HG03469 (cell line): ENCODE results near the gene BARHL1.
"Not testable (repeated sequence)": the region's sequence is repeated elsewhere in the genome, so short reads cannot be mapped to it uniquely, and the experiment has no call there.

ENCODE experiments used
- ATAC-seq: cut with Tn5 transposase; IDR thresholded peaks from one replicate; pipeline ENCODE4 v1.9.1; 2021; ENCODE audit warnings: mild to moderate bottlenecking, moderate library complexity, moderate number of reproducible peaks; ENCODE audit not compliant: unreplicated experiment

BARHL1 gene

DNA sequence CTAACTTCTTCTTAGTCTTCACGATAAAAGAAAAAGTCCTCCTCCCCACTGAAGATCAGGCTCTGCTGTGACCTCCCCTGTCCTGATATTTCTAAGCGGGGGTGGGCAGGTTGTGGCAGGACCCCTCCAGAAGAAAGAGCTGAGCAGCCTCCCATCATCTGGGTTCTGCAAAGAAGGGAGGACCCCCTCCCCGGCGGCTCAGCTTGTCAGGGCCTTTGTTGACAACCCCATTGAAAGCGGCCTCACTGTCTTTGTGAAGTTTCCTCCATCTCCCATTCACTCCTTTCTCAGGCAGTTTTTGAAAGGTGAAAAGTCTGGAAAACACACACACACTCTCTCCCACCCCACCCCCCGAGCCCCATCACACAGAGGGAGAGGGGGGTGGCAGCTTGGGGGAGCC, 26.2 kb upstream of the BARHL1 start:
- ATAC-seq = no peak

- no peak for ATAC-seq
These were observed 25.7 kb upstream of the BARHL1 start for GRCh38 chr9:132556714-132557113.

- no peak for ATAC-seq
These were observed 25.2 kb upstream of the BARHL1 start for GRCh38 chr9:132557159-132557558.

DNA sequence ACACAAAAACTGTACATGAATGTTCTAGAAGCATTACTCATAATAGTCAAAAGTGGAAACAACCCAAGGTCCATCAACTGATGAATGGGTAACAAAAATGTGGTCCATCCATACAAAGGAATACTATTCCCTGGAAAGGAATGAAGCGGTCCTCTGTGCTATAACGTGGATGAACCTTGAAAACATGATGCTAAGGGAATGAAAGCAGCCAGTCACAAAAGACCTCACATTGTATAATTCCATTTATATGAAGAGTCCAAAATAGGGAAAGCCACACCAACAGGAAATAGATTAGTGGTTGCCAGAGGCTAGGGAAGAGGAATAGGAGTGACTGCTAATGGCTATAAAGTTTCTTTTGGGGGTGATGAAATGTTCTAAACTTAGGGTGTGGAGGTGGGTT, 22.7 kb upstream of the BARHL1 start:
- ATAC-seq = no peak

DNA sequence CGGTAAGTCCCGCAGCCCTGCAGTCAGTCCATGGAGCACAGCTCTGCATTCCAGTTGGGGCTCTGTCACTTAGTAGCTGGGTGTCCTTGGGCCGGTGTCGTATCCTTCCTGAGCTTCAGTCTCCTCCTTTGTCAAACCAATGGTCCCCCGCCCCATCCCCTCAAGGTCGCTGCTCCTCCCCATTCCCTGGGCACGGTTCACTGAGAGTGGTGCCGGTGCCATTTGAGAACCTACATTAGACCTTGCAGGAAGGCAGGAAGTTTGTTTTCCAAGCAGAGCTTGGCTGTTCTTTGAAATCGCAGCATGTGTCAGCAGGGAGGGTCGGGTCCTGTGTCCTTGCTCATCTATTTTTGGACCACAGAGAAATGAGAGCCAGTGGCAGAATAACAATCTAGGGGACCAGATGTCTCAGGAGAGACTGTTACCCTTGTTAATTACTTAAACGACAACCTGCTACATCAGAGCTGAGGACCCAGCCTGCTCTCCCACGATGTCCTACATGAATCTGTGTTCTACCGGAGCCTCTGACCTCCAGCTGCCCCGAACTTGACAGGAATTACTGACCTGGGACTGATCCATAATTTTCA, 21.7 kb upstream of the BARHL1 start:
- no peak for ATAC-seq

- ATAC-seq = no peak
These were observed 20.2 kb upstream of the BARHL1 start for GRCh38 chr9:132562306-132562573.

GRCh38 chr9:132564526-132564925, 17.9 kb upstream of the BARHL1 start:
- no peak for ATAC-seq

GRCh38 chr9:132568787-132569186, 13.6 kb upstream of the BARHL1 start:
- not testable (repeated sequence) for ATAC-seq

DNA sequence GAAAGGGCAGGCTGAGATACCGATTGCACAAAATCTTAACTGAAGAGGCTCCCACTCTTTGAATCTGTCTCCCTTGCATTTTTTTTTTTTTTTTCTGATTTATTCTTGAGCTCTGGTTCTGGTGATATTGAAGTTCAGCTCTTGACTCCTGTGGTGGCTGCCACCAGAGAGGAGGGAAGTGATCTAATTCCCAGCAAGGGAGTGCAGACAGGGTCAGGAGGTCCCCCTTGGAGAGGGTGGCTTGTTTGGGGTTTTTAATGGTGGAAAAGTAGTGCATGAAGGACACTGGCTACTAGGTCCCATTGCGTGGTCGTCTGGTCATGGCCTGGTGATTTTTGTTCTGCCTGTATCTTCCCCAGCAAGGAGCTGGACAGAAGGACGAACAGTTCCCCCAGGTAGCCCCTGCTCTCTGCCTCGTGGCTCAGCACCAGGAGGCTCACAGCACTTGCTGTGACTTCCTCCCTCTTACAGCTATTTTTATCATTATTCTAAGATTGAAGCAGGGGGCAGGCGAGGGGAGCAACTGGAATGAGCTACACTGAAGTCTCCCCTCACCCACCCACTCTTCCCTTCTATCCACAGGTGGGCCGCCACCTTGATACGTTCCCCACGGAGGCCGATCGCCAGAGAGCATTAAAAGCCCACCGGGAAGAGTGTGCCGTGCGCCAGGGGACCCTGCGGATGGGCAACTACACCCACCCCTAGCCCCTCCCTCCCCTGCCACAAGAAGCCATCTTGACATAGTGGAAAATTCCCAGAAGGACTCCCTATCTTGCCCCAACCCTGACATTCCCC, 10.4 kb upstream of the BARHL1 start:
- no peak for ATAC-seq

- no peak for ATAC-seq
These were observed 9.5 kb upstream of the BARHL1 start for GRCh38 chr9:132572921-132573320.

DNA sequence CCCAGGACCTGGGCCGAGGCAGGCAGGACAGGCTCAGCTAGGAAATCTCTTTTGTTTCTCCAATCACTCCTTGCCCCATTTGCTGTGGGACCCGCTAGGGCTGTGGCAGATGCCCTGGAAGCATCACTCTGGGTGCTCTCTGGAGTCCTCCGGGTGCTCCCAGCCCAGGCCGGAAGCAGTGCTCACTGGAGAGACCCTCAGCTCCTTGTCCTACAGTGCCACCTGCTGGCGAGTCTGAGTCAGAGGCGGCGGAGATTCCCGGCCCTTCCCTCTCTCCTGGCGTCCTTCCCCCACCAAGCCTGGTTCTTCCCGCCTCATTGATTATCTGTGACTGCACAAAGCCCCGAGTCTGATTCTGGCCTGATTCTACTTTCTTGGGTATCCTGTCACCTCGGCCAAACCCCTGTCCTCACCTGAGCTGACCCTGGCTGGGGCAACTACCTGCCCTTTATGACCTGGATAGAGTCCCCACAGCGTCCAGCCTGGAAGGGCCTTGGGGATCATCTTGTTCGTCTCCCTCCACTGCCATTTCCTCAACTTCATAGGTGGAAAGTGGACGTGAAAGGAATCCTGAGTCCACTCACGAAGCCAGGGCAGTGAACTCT, 7.3 kb upstream of the BARHL1 start:
- no peak for ATAC-seq

DNA sequence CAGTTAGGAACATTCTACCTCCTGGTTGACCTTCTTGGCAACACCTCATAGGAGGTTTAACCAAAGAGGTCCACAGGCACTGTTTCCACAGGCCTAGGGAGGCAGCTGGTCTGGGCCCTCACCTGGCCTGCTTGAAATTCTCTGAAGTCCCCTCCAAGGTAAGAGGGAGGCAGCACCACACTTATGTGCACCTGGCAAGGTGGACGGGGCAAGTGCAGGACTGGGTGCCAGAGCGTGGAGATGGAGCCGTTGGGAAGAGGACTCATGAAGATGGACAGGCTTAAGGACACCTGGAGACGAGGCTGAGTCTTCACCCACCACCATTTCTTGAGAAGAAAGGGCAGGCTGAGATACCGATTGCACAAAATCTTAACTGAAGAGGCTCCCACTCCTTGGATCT, 6.6 kb upstream of the BARHL1 start:
- ATAC-seq = no peak

DNA sequence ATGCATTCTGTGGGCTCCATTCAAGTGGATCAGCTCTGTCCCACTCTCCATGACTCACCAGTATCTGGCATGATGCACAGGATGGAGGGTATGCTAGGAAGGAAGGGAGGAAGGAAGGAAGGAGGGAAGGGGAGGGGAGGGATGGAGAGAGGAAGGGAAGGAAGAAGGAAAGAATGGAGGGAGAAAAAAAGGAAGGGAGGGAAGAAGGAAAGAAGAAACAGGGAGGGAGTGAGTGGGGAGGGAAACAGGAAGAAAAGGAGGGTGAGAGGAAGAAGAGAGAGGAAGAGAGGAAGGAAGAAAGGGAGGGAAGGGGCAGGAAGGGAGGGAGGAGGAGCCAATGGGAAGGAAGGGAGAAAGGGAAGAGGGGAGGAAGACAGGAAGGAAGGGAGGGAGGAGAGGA, 5.3 kb upstream of the BARHL1 start:
- no peak for ATAC-seq

DNA sequence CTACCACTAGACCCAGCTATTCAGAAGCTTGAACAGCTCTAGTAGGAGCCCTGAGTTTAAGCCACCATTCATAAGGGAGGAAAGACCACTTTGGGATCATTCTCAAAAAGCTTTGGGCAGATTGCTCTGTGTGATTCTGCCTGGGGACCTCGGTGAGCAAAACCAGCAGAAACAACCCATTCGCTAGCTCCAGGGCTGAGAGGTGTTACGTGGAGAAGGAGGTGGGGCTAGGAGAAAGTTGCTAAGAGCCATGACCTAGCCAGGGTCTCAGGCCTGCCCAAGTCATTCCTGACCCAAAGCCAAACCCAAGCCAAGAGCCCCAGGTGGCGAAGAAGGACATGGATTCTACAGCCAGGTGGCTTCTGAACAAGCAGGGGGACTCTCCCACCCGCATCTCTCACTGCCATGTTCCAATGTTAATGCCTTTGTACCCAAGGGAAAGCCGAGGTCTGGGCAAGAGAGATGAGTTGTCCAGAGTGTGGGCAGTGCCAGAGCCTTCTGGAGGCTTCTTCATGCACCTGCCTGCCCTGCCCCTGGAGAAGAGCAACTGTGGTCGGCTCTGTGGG, 4.0 kb upstream of the BARHL1 start:
- no peak for ATAC-seq

- no peak for ATAC-seq
These were observed 3.0 kb upstream of the BARHL1 start for GRCh38 chr9:132579427-132579798.

GRCh38 chr9:132582786-132583583, 579 bp downstream of the BARHL1 start:
- no peak for ATAC-seq

DNA sequence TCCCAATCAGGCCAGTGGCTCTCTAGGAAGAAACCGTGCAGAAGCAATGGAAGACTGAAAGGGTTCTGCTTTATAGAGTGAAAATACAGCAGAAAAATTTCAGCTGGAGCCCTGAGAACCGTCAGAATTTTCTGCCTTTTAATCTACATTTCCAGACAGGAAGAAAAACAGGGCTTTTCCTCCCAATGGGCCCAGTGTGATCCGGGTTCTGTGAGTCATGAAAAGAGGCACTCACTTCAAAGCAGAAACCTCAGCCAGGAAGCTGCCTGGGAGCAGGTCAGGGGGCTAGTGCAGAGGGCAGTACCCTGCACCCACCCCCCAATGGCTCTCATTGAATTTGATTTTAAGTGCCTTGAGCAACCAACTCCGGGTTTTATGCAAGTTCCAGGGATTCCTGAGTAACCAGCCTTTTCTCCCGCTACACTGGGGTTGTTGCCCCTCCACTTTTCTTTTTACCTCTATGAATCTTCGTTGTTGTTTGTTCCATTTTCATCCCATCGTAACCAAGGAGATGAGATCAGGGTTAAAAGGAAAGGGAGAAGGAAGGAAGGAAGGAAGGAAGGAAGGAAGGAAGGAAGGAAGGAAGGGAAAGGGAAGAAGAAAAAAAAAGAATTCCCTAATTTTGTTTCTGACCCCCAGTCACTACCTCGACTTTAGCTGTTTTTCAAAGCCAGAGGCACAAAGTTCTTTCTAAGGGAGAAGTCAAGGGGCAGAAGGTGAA, 1.3 kb downstream of the BARHL1 start:
- ATAC-seq = no peak

GRCh38 chr9:132584601-132585560, 2.5 kb downstream of the BARHL1 start:
- no peak for ATAC-seq

- ATAC-seq = no peak
These were observed 3.8 kb downstream of the BARHL1 start for GRCh38 chr9:132585954-132586829.
